ACC112 (cell line): ENCODE data around the gene EPG5.
"Not testable (repeated sequence)": the region's sequence is repeated elsewhere in the genome, so short reads cannot be mapped to it uniquely, and the experiment has no call there.

Experiments
- H2AFZ ChIP-seq: fragments of 200-600 bp; sonication (generic); one replicate; pipeline ENCODE4 v1.6.0; 2017; ENCODE audit warnings: antibody characterized with exemption, low read length; ENCODE audit not compliant: unreplicated experiment
- H3K27ac ChIP-seq: fragments of 200-600 bp; sonication (generic); 2 replicates; pipeline ENCODE4 v1.5.1; 2014; ENCODE audit warnings: low read depth, mild to moderate bottlenecking, antibody characterized with exemption, low read length, moderate library complexity
- H3K27me3 ChIP-seq: fragments of 200-600 bp; sonication (generic); 2 replicates; pipeline ENCODE4 v1.6.1; 2014; ENCODE audit warnings: mild to moderate bottlenecking, antibody characterized with exemption, low read length, moderate library complexity, mixed read lengths; ENCODE audit not compliant: insufficient read depth
- H3K36me3 ChIP-seq: fragments of 200-600 bp; sonication (generic); 2 replicates; pipeline ENCODE4 v1.6.1; 2016; ENCODE audit warnings: mild to moderate bottlenecking, antibody characterized with exemption, low read length, moderate library complexity, mixed read lengths; ENCODE audit not compliant: insufficient read depth
- H3K4me1 ChIP-seq: fragments of 200-600 bp; sonication (generic); one replicate; pipeline ENCODE4 v1.6.1; 2016; ENCODE audit warnings: low read length, mixed read lengths; ENCODE audit not compliant: insufficient read depth, unreplicated experiment, control insufficient read depth
- H3K4me3 ChIP-seq: fragments of 200-600 bp; sonication (generic); 2 replicates; pipeline ENCODE4 v1.5.1; 2014; ENCODE audit warnings: mild to moderate bottlenecking, low read depth, low read length
- H3K79me2 ChIP-seq: fragments of 200-600 bp; sonication (generic); one replicate; pipeline ENCODE4 v1.6.0; 2016; ENCODE audit warnings: low read length; ENCODE audit not compliant: control insufficient read depth, unreplicated experiment, insufficient read depth

EPG5 gene

GRCh38 chr18:45852631-45853030 is 114.5 kb downstream of the EPG5 start:
- peaks cover 44% of the 10 kb centered on the region for H3K36me3 ChIP-seq
- H3K4me1 ChIP-seq = no peaks in the 10 kb centered on the region
- H3K4me3 ChIP-seq = no peak overlapping the region
- no peaks in the 10 kb centered on the region for H3K79me2 ChIP-seq
- no peak overlapping the region for H2AFZ ChIP-seq
- no peak overlapping the region for H3K27ac ChIP-seq
- no peaks in the 10 kb centered on the region for H3K27me3 ChIP-seq

GRCh38 chr18:45851161-45851925 is 115.8 kb downstream of the EPG5 start:
- H3K4me3 ChIP-seq = no peak overlapping the region
- no peaks in the 10 kb centered on the region for H3K27me3 ChIP-seq
- peaks cover 37% of the 10 kb centered on the region for H3K36me3 ChIP-seq
- no peak overlapping the region for H2AFZ ChIP-seq
- H3K4me1 ChIP-seq = no peaks in the 10 kb centered on the region
- H3K79me2 ChIP-seq = no peaks in the 10 kb centered on the region
- H3K27ac ChIP-seq = no peak overlapping the region

GRCh38 chr18:45850021-45850420 is 117.1 kb downstream of the EPG5 start:
- H3K4me1 ChIP-seq = no peaks in the 10 kb centered on the region
- no peak overlapping the region for H3K27ac ChIP-seq
- H3K36me3 ChIP-seq = peaks cover 24% of the 10 kb centered on the region; the same call in 1 of the 2 replicates
- H3K27me3 ChIP-seq = no peaks in the 10 kb centered on the region
- H2AFZ ChIP-seq = no peak overlapping the region
- H3K4me3 ChIP-seq = no peak overlapping the region
- no peaks in the 10 kb centered on the region for H3K79me2 ChIP-seq

- Histone ChIP-seq H3K4me3 (no peak overlapping the region), H2AFZ (no peak overlapping the region), H3K4me1 (no peaks in the 10 kb centered on the region), H3K27ac (no peak overlapping the region), H3K36me3 (peaks cover 20% of the 10 kb centered on the region; the same call in 1 of the 2 replicates), H3K79me2 (no peaks in the 10 kb centered on the region), H3K27me3 (no peaks in the 10 kb centered on the region)
Measured at GRCh38 chr18:45849529-45849928, 117.6 kb downstream of the EPG5 start.

GRCh38 chr18:45848643-45849042 is 118.5 kb downstream of the EPG5 start:
- not testable (repeated sequence) for H3K27me3 ChIP-seq, H2AFZ ChIP-seq, H3K4me1 ChIP-seq, H3K79me2 ChIP-seq, H3K27ac ChIP-seq, H3K4me3 ChIP-seq
- H3K36me3 ChIP-seq = peaks cover 20% of the 10 kb centered on the region; the same call in 1 of the 2 replicates

GRCh38 chr18:45847119-45847518 is 120.0 kb downstream of the EPG5 start:
- no peak overlapping the region for H2AFZ ChIP-seq
- no peaks in the 10 kb centered on the region for H3K79me2 ChIP-seq
- H3K27ac ChIP-seq = no peak overlapping the region
- no peaks in the 10 kb centered on the region for H3K4me1 ChIP-seq
- H3K4me3 ChIP-seq = no peak overlapping the region
- no peaks in the 10 kb centered on the region for H3K27me3 ChIP-seq
- H3K36me3 ChIP-seq = peaks cover 12% of the 10 kb centered on the region; the same call in 1 of the 2 replicates

- Histone ChIP-seq H3K27ac (no peak overlapping the region), H3K79me2 (no peaks in the 10 kb centered on the region), H3K27me3 (no peaks in the 10 kb centered on the region), H3K36me3 (peaks cover 5% of the 10 kb centered on the region; the same call in 1 of the 2 replicates), H3K4me1 (no peaks in the 10 kb centered on the region), H3K4me3 (no peak overlapping the region), H2AFZ (no peak overlapping the region)
Measured at GRCh38 chr18:45845410-45845809, 121.7 kb downstream of the EPG5 start.

- H3K36me3 ChIP-seq = peaks cover 5% of the 10 kb centered on the region; the same call in 1 of the 2 replicates
- H3K27me3 ChIP-seq = no peaks in the 10 kb centered on the region
- no peaks in the 10 kb centered on the region for H3K4me1 ChIP-seq
- no peaks in the 10 kb centered on the region for H3K79me2 ChIP-seq
- no peak overlapping the region for H3K27ac ChIP-seq
- no peak overlapping the region for H3K4me3 ChIP-seq
- H2AFZ ChIP-seq = no peak overlapping the region
Measured at GRCh38 chr18:45844938-45845337, 122.2 kb downstream of the EPG5 start.

- Histone ChIP-seq H3K79me2 (no peaks in the 10 kb centered on the region), H3K27me3 (peaks cover 7% of the 10 kb centered on the region; the same call in 1 of the 2 replicates), H3K36me3 (no peaks in the 10 kb centered on the region), H3K27ac (no peak overlapping the region), H3K4me1 (peaks cover 8% of the 10 kb centered on the region), H3K4me3 (no peak overlapping the region), H2AFZ (no peak overlapping the region)
Measured at GRCh38 chr18:45843019-45843418, 124.1 kb downstream of the EPG5 start.

GRCh38 chr18:45841765-45842442 is 125.2 kb downstream of the EPG5 start:
- H2AFZ ChIP-seq = no peak overlapping the region
- H3K27ac ChIP-seq = no peak overlapping the region
- peaks cover 11% of the 10 kb centered on the region; the same call in 1 of the 2 replicates for H3K27me3 ChIP-seq
- no peaks in the 10 kb centered on the region for H3K36me3 ChIP-seq
- H3K79me2 ChIP-seq = no peaks in the 10 kb centered on the region
- H3K4me1 ChIP-seq = peaks cover 10% of the 10 kb centered on the region
- no peak overlapping the region for H3K4me3 ChIP-seq
